ENCODE measurements around the gene CAMKK1.
"Not testable (repeated sequence)": the region's sequence is repeated elsewhere in the genome, so short reads cannot be mapped to it uniquely, and the experiment has no call there.

The CAMKK1 gene

GRCh38 chr17:3857261-3858105, 35.4 kb downstream of the CAMKK1 start:
- TF ChIP-seq, protein P1, sequence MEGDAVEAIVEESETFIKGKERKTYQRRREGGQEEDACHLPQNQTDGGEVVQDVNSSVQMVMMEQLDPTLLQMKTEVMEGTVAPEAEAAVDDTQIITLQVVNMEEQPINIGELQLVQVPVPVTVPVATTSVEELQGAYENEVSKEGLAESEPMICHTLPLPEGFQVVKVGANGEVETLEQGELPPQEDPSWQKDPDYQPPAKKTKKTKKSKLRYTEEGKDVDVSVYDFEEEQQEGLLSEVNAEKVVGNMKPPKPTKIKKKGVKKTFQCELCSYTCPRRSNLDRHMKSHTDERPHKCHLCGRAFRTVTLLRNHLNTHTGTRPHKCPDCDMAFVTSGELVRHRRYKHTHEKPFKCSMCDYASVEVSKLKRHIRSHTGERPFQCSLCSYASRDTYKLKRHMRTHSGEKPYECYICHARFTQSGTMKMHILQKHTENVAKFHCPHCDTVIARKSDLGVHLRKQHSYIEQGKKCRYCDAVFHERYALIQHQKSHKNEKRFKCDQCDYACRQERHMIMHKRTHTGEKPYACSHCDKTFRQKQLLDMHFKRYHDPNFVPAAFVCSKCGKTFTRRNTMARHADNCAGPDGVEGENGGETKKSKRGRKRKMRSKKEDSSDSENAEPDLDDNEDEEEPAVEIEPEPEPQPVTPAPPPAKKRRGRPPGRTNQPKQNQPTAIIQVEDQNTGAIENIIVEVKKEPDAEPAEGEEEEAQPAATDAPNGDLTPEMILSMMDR (IDR thresholded peaks at IDR 0.05; ENCODE audit: borderline replicate concordance, control extremely low read depth, extremely low read depth, insufficient read depth, missing control alignments): no peak
- in situ Hi-C loops (cut with MboI; ENCODE audit: low sequenced_read_pairs, unreplicated experiment): no loop called here
- DNase-seq (ENCODE audit: low spot score): no peak

DNA sequence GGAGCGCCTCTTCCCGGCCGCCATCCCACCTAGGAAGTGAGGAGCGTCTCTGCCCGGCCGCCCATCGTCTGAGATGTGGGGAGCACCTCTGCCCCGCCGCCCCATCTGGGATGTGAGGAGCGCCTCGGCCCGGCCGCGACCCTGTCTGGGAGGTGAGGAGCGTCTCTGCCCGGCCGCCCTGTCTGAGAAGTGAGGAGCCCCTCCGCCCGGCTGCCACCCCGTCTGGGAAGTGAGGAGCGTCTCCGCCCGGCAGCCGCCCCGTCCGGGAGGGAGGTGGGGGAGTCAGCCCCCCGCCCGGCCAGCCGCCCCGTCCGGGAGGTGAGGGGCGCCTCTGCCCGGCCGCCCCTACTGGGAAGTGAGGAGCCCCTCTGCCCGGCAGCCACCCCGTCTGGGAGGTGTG, 38.6 kb downstream of the CAMKK1 start:
- in situ Hi-C loops (cut with MboI; ENCODE audit: low sequenced_read_pairs, unreplicated experiment): not testable (repeated sequence)

DNA sequence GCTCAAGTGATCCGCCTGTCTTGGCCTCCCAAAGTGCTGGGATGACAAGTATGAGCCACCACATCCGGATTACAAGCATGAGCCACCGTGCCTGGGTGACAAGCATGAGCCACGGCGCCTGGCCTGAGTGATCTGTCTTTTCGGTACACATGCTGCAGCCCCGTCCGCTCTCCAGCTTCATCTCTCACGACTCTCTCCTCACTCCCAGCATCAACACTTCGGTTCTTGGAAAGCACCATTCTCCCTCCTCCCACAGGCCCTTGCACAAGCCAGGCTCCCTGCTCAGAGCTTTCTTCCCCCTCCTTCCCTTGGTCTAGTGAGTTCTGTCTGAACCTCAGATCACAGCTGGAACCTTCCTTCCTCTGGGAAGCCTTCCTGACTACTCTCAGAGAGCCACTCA, 40.3 kb downstream of the CAMKK1 start:
- in situ Hi-C loops (cut with MboI; ENCODE audit: low sequenced_read_pairs, unreplicated experiment): no loop called here
- DNase-seq (ENCODE audit: low spot score): no peak
- TF ChIP-seq, protein P1 (IDR thresholded peaks at IDR 0.05; ENCODE audit: borderline replicate concordance, control extremely low read depth, extremely low read depth, insufficient read depth, missing control alignments): no peak

More for the DNA sequence above, 38.6 kb downstream of the CAMKK1 start:
- not testable (repeated sequence) for DNase-seq (ENCODE audit: low spot score)

GRCh38 chr17:3851461-3852100, 41.3 kb downstream of the CAMKK1 start:
- TF ChIP-seq, protein P1 (IDR thresholded peaks at IDR 0.05; ENCODE audit: borderline replicate concordance, control extremely low read depth, extremely low read depth, insufficient read depth, missing control alignments): no peak
- in situ Hi-C loops (cut with MboI; ENCODE audit: low sequenced_read_pairs, unreplicated experiment): no loop called here
- no peak for DNase-seq (ENCODE audit: low spot score)

DNA sequence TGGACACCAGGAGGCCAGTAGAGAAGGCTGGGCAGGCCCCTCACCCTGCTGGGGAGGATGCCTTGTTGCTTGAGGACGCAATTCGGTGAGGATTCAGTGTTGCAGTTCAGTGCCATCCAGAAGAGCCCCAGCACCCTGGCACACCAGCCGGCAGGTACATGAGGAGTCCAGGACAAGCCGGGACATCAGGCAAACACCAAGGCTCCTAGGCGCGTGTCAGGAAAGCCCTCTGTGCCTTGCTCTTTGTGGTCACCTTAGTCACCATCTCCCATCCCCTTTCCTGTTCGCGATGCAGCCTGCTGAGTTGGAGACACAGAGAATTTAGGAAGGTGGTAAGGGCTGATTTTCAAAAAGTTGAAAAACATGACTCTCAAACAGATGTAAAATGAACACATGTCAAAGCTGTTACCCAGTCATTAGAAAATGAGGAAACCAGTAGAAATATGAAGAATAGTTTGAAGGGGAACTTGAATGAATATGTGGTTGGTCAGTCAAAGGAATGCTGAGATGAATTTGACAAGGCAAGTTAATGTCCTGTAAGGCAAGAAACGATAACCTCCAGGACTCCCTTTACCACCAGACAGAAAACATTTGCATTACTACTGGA, 44.5 kb downstream of the CAMKK1 start:
- TF ChIP-seq, protein P1 (IDR thresholded peaks at IDR 0.05; ENCODE audit: borderline replicate concordance, control extremely low read depth, extremely low read depth, insufficient read depth, missing control alignments): no peak
- in situ Hi-C loops (cut with MboI; ENCODE audit: low sequenced_read_pairs, unreplicated experiment): no loop called here
- DNase-seq (ENCODE audit: low spot score): no peak

DNA sequence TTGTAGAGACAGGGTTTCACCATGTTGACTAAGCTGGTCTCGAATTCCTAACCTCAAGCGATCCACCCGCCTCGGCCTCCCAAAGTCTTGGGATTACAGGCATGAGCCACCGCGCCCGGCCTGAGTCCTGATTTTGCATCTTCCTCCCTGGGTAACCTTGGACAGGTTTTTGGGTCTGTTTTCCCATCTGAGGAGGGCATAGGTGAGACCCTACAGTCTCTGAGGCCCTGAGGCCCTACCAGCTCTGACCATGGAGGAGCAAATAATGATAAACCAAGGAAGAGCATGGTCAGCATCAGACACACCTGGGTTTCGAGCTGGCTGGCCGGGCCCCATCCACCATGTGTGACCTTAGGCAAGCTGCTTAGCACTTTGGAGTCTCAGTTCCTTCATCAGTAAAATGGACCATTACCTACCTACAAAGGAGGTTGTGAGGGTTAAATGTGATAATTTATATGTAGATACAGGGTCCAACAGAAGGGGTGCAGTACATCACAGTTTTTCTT, 45.6 kb downstream of the CAMKK1 start:
- in situ Hi-C loops (cut with MboI; ENCODE audit: low sequenced_read_pairs, unreplicated experiment): no loop called here
- no peak for DNase-seq (ENCODE audit: low spot score)
- TF ChIP-seq, protein P1 (IDR thresholded peaks at IDR 0.05; ENCODE audit: borderline replicate concordance, control extremely low read depth, extremely low read depth, insufficient read depth, missing control alignments): no peak

Data from GM13976 (cell line).